Astrocyte (in vitro differentiated cells and primary cell): Measurements from ENCODE around the gene CSPG4. TPM values are rescaled to one million over a fixed set of nuclear protein-coding genes. Genes with fewer than 3 reads are reported as not detected.
"Not testable (repeated sequence)": the region's sequence is repeated elsewhere in the genome, so short reads cannot be mapped to it uniquely, and the experiment has no call there.

Experiments
- DNase-seq: peaks from one replicate; pipeline ENCODE4 v3.0.0-alpha.2; 2010; ENCODE audit warnings: low read depth
- FAIRE-seq: peaks from 2 replicates; lab custom pipeline; 2011; peaks lifted over from hg19 to GRCh38; lab: Jason Lieb, UNC
- H2AFZ ChIP-seq: 2 replicates; pipeline ENCODE4 v1.6.0; 2012; ENCODE audit warnings: low read depth, low read length, inconsistent platforms
- H3K27ac ChIP-seq: 2 replicates; pipeline ENCODE4 v1.5.1; 2011; ENCODE audit warnings: low read depth, low read length, inconsistent platforms
- H3K27me3 ChIP-seq: 2 replicates; pipeline ENCODE4 v1.6.0; 2011; ENCODE audit warnings: low read length, inconsistent platforms; ENCODE audit not compliant: insufficient read depth
- H3K36me3 ChIP-seq: 2 replicates; pipeline ENCODE4 v1.5.1; 2011; ENCODE audit warnings: low read length, inconsistent platforms; ENCODE audit not compliant: insufficient read depth
- H3K4me1 ChIP-seq: 2 replicates; pipeline ENCODE4 v1.5.1; 2011; ENCODE audit warnings: low read length, inconsistent platforms; ENCODE audit not compliant: insufficient read depth
- H3K4me2 ChIP-seq: 2 replicates; pipeline ENCODE4 v1.6.0; 2012; ENCODE audit warnings: low read length, inconsistent platforms
- H3K4me3 ChIP-seq: 2 replicates; pipeline ENCODE4 v1.5.1; 2011; ENCODE audit warnings: low read depth, mild to moderate bottlenecking, low read length, inconsistent platforms; ENCODE audit not compliant: insufficient read depth
- H3K79me2 ChIP-seq: 2 replicates; pipeline ENCODE4 v1.6.0; 2012; ENCODE audit warnings: mild to moderate bottlenecking, low read length, inconsistent platforms; ENCODE audit not compliant: insufficient read depth
- H3K9ac ChIP-seq: 2 replicates; pipeline ENCODE4 v1.6.0; 2012; ENCODE audit warnings: mild to moderate bottlenecking, low read length, inconsistent platforms
- H3K9me3 ChIP-seq: 2 replicates; pipeline ENCODE4 v1.5.1; 2012; ENCODE audit warnings: low read depth, mild to moderate bottlenecking, low read length, inconsistent platforms; ENCODE audit not compliant: insufficient read depth
- H4K20me1 ChIP-seq: 2 replicates; pipeline ENCODE4 v1.6.0; 2012; ENCODE audit warnings: low read length, inconsistent platforms; ENCODE audit not compliant: insufficient read depth
- H3K27ac Mint-ChIP-seq: one replicate; pipeline ENCODE4 v1.8.0; 2021; ENCODE audit warnings: mild to moderate bottlenecking, mixed read lengths; ENCODE audit not compliant: unreplicated experiment
- H3K27me3 Mint-ChIP-seq: one replicate; pipeline ENCODE4 v1.8.0; 2021; ENCODE audit warnings: low read depth, mixed read lengths; ENCODE audit not compliant: unreplicated experiment
- H3K36me3 Mint-ChIP-seq: one replicate; pipeline ENCODE4 v1.8.0; 2021; ENCODE audit warnings: low read depth, mixed read lengths; ENCODE audit not compliant: unreplicated experiment
- H3K4me1 Mint-ChIP-seq: one replicate; pipeline ENCODE4 v1.8.0; 2021; ENCODE audit warnings: low read depth, mixed read lengths; ENCODE audit not compliant: unreplicated experiment
- H3K4me3 Mint-ChIP-seq: one replicate; pipeline ENCODE4 v1.8.0; 2021; ENCODE audit warnings: mild to moderate bottlenecking, moderate library complexity, mixed read lengths; ENCODE audit not compliant: unreplicated experiment
- H3K9me3 Mint-ChIP-seq: one replicate; pipeline ENCODE4 v1.8.0; 2021; ENCODE audit warnings: mild to moderate bottlenecking, mixed read lengths; ENCODE audit not compliant: unreplicated experiment
- CTCF ChIP-seq: IDR thresholded peaks from 2 replicates; pipeline ENCODE4 v1.5.1; 2011; ENCODE audit warnings: low read depth, mild to moderate bottlenecking, inconsistent platforms, low read length, moderate library complexity; ENCODE audit not compliant: insufficient read depth
- EZH2 ChIP-seq: IDR thresholded peaks from 2 replicates; pipeline ENCODE4 v1.6.1; 2012; ENCODE audit warnings: mild to moderate bottlenecking, low read length, inconsistent platforms; ENCODE audit not compliant: insufficient read depth
- total RNA-seq: library from RNA; stranded (reverse); gene quantifications from 2 replicates; pipeline ENCODE4 v1.2.1, GENCODE V29; 2021

CSPG4 gene
- total RNA-seq, 1 donor from 2014 or later, result 26.9 TPM

GRCh38 chr15:75761446-75762356 lies 49.1 kb upstream of the CSPG4 start:
- Mint-ChIP-seq H3K9me3 (no peaks in the 10 kb centered on the region), H3K27me3 (peaks cover 6% of the 10 kb centered on the region), H3K27ac (no peak overlapping the region), H3K4me1 (peaks cover 14% of the 10 kb centered on the region), H3K36me3 (no peaks in the 10 kb centered on the region), H3K4me3 (no peak overlapping the region)
- no peaks in the 10 kb centered on the region for H3K36me3 ChIP-seq
- H3K9ac ChIP-seq, result no peak overlapping the region
- H4K20me1 ChIP-seq, result no peaks in the 10 kb centered on the region
- H2AFZ ChIP-seq, result no peak overlapping the region
- no peaks in the 10 kb centered on the region for H3K27me3 ChIP-seq
- no peaks in the 10 kb centered on the region for H3K9me3 ChIP-seq
- DNase-seq (no peak), FAIRE-seq (no peak)
- H3K4me3 ChIP-seq, result no peak overlapping the region
- no peak overlapping the region for H3K4me2 ChIP-seq
- no peak overlapping the region for H3K27ac ChIP-seq
- no peaks in the 10 kb centered on the region for H3K4me1 ChIP-seq
- H3K79me2 ChIP-seq, result no peaks in the 10 kb centered on the region
- TF ChIP-seq EZH2 (no peak), CTCF (no peak)

GRCh38 chr15:75760704-75761435 lies 48.2 kb upstream of the CSPG4 start:
- TF ChIP-seq CTCF (no peak), EZH2 (no peak)
- Mint-ChIP-seq H3K27ac (no peak overlapping the region), H3K4me1 (peaks cover 14% of the 10 kb centered on the region), H3K36me3 (no peaks in the 10 kb centered on the region), H3K27me3 (peaks cover 6% of the 10 kb centered on the region), H3K9me3 (no peaks in the 10 kb centered on the region), H3K4me3 (peak overlapping the region; percentile 64)
- Histone ChIP-seq H3K9me3 (no peaks in the 10 kb centered on the region), H4K20me1 (no peaks in the 10 kb centered on the region), H3K9ac (no peak overlapping the region), H2AFZ (no peak overlapping the region), H3K27me3 (no peaks in the 10 kb centered on the region), H3K79me2 (no peaks in the 10 kb centered on the region), H3K27ac (no peak overlapping the region), H3K4me1 (no peaks in the 10 kb centered on the region), H3K4me2 (no peak overlapping the region), H3K36me3 (no peaks in the 10 kb centered on the region), H3K4me3 (no peak overlapping the region)
- DNase-seq, result no peak
- FAIRE-seq, result no peak

- H3K9me3 ChIP-seq, H3K27me3 ChIP-seq, H3K9ac ChIP-seq, FAIRE-seq, H2AFZ ChIP-seq, H4K20me1 ChIP-seq, H3K27ac Mint-ChIP-seq, H3K79me2 ChIP-seq, H3K27me3 Mint-ChIP-seq, H3K4me3 ChIP-seq, H3K4me3 Mint-ChIP-seq, H3K9me3 Mint-ChIP-seq, H3K4me2 ChIP-seq, H3K36me3 ChIP-seq, H3K4me1 ChIP-seq, DNase-seq, H3K36me3 Mint-ChIP-seq, H3K27ac ChIP-seq: not testable (repeated sequence)
- H3K4me1 Mint-ChIP-seq, result peaks cover 14% of the 10 kb centered on the region
Measured at GRCh38 chr15:75760131-75760520, 47.5 kb upstream of the CSPG4 start.
